NCI-H345 treated with DMSO at 0.1 percent for 48 hours (cell line): ENCODE measurements around the gene LCLAT1.

Experiments
- DNase-seq: peaks from one replicate; lab custom pipeline; 2025; ENCODE audit not compliant: unreplicated experiment; lab: John Stamatoyannopoulos, UW

The LCLAT1 gene

DNA sequence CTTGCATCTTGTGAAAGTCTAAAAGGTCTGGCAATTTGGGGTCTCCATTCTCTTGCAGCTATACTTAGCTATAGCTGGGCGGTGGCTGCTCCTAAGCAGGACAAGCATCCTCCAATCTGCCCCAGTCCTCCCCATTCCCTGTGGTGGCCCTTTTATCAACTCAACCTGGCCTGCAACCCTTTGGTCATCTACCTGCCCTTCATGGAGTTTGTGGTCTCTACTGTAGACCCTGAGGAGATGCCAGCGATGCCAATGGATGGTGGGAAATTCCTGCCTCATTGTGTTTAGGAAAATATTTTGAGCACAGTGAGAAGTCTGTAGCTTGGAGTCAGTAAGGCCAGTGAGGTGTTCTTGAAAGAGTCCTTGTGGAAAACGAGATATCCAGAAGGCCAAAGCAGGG, 216.8 kb downstream of the LCLAT1 start:
- DNase-seq: no peak

DNA sequence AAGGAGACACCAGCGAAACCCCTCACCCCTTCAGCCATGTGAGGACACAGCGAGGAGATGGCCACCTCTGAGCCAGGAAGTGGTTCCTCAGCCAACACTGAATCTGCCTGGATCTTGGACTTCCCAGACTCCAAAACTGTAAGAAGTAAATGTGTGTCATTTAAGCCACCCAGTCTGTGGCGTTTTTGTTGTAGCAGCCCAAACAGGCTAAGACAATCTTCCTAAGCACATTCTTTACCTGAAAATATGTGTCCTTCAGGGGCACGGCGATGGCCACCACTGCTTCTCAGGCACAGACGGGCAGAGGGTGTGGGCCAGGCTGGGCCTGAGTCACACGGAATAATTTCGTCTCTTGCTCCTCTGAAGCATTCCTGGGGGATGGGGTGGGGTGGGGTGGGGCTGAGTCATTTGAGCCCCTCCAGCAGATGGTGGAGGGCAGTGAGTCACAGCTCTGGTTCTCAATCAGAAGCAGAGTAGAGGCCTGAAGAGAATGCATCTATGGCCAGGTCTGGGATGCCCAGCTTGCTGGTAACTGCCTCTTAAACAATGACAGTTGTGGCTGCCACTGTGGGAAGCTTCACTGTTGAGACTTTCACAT, 217.8 kb downstream of the LCLAT1 start:
- no peak for DNase-seq

DNA sequence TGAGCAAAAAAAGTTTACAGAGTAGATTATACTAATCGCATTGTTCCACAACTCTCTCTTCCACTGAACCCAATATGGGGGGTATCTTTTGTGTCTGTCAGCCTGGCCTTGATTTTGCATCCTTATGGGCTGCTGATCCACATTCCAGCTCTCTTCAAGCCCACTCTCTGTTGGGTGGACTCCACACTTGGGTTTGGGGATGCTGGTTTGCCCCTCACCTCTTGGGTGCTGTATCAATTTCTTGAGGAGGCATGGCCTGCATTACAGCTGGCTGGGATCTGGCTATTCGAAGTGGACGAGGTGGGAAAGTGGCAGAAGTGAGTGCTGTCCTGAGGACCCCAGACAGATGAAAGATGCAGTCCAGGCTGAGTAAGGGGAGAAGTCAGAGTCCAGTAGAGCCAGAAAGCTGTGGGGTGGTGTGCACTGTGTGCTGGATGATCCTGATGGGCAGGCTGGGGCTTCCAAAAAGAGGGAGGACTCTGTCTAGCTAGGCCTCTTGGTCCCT, 218.8 kb downstream of the LCLAT1 start:
- DNase-seq: no peak

- no peak for DNase-seq
These were observed 219.3 kb downstream of the LCLAT1 start for GRCh38 chr2:30666266-30666874.

DNA sequence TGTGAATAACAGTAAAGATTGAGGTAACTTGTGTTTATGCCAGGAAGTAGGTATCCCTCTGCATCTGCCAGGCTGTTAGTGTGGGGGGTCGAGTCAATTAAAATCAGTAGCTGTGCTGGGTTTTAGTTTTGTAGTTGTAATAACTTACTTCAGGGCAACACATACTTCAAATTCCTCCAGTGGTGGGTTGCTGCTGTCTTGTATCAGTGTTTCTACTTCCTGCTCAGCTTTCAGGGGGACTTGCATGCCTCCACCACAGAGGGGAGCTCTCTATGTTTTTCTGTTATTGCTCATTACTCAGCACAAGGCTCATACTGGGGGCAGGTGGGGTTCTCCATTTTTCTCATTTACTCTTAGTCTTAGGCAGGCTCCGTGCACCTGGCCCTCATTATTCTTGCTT, 223.4 kb downstream of the LCLAT1 start:
- DNase-seq: no peak

DNA sequence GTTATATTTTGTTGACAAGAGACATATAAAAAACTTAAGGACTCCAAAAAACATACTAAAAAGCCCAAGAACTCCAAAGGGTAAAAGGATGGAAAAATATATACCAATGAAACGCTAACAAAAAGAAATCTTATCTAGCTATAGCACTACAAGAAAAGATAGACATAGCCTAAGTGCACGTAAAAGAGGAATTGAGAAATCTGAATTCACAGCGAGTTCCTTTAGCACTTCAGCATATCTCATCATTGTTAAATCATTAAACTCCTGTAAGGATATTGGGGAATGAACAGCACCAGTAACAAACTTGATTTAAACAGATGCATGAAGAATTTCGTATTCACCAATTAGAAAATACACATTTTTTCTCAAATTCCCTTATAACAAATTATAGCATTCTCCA, 226.1 kb downstream of the LCLAT1 start:
- DNase-seq: no peak

DNA sequence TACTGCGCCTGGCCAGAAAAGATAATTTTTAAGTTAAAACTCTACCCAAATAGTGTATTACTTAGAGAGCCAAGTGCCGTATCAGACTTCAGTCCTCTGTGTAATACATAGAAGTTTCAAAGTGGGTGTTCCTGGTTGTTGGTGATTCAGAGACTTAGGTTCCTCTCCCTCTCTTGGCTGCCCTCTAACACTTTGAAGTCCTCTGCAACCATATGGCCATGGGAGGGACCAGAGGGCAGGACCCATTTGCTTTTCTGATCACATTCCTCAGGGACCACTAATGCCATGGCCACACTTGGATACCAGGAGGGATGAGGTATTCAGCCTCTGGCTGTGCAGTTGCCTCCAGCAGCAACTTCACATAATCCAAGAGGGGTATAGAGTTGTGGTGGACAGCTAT, 228.7 kb downstream of the LCLAT1 start:
- no peak for DNase-seq

- DNase-seq: no peak
These were observed 230.2 kb downstream of the LCLAT1 start for GRCh38 chr2:30677231-30677630.

GRCh38 chr2:30677861-30678385, 230.9 kb downstream of the LCLAT1 start:
- no peak for DNase-seq

DNA sequence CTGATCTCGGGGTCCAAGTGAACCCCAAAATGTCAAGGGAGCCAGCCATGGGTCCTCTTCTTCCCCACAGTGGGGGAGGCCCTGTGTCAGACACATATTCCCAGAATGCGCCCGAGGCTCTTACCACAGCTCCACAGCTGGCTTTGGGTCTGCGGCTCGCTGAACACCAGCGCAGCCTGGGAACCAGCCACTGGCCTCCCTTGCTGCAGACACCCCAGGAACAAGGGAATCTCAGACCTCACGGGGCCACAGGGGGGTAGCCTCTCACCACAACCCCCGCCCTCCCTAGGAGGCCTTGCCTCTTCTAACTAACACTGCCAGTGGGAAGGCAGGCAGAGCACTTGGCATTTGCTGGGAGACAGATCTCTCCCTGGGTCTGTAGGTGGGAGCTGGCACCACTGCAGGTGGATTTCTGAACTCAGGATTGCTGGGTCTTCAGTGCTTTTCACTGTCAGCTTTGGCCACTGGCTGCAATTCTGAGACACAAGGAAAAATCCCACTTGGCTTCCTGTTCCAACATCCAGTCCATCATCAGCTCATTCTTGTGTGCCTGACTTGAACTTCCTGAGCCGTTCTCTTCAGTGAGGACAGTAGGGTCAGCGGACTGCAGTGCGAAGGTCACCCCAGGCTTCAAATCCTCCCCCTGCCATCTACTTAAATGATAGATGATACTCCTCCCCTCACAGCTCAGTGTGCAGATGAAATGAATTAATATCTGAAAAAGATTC, 231.5 kb downstream of the LCLAT1 start:
- DNase-seq: no peak

DNA sequence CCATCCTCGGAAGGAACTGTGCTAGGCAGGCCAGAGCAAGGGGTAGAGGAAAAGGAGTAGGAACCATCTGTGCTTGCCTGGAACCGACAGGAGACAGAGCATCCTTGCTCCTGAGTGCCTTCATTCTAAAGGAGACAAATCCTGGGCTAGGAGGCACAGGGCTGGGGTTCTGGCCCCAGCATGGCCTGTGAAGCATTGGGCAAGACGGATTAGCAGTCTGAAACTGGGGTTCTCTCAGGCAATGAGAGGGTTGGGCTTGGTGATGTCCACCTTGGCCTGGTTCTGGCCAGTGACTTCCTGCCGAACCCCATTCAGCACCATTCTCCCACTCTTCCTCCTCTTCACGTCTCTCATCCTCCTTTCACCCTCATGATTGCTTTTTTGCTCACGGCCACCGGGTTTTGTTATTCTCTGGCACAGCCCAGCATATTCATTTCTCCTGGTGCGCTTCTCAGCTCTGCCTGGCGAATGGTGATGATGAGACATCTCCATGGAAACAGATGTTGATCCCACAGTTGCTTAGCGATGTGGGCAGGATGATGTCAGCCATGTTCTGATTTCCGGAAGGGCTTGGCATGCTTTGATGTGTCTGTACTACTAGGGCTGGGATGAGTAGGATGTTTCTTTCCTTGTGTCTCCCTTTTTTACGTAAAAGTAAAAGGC, 232.5 kb downstream of the LCLAT1 start:
- DNase-seq: no peak

GRCh38 chr2:30680121-30680520, 233.1 kb downstream of the LCLAT1 start:
- no peak for DNase-seq

GRCh38 chr2:30681022-30681421, 234.0 kb downstream of the LCLAT1 start:
- no peak for DNase-seq

DNA sequence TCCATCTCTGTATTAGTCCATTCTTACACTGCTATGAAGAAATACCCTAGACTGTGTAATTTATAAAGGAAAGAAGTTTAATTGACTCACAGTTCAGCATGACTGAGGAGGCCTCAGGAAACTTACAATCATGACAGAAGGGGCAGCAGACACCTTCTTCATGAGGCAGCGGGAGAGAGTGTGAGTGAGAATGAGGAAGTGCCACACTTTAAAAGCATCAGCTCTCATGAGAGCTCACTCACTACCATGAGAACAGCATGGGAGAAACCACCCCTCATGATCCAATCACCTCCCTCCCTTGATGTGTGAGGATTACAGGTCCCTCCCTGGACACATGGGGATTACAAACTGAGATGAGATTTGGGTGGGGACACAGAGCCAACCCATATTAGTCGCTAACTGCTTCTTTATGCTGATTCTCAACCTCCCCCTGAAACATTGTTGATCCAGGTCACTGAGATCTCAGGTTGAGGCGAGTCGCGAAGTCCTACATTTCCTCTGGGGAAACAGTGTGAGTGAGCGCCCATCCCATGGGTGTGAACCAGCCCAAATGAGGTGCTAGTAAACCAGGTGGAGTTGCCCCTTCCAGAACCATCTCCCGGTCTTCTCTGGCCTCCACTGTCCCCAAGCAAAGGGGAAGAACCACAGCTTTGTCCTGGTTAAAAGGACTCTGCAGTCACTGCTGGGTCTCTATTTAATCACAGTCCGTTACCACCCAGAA, 236.3 kb downstream of the LCLAT1 start:
- DNase-seq: no peak

- DNase-seq: no peak
These were observed 237.0 kb downstream of the LCLAT1 start for GRCh38 chr2:30684026-30684425.

- no peak for DNase-seq
These were observed 237.5 kb downstream of the LCLAT1 start for GRCh38 chr2:30684516-30684915.

- DNase-seq: no peak
These were observed 237.9 kb downstream of the LCLAT1 start for GRCh38 chr2:30684996-30685395.

GRCh38 chr2:30686000-30686399, 239.0 kb downstream of the LCLAT1 start:
- DNase-seq: peak; percentile 87

DNA sequence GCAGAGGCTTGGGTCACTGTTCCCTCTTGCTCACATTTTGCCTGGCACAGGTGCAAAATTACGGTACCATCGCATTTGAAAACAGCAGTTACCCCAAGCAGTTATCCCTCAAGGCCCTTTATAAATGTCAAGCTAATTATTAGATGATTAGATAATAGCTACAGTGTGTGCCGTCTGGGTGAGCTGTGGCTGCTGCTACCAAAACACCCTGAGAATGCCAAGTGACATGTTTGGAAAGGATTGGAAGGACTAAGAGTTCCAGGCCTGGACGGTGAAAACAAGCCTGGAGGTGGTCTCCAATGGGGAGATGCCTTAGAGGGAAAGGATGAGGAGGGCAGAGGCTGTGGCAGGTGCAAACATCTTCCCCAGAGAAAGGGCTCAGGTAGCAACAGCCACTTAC, 239.6 kb downstream of the LCLAT1 start:
- no peak for DNase-seq

GRCh38 chr2:30688956-30689401, 241.9 kb downstream of the LCLAT1 start:
- DNase-seq: no peak
